ENCODE measurements around the gene TADA3. TPM values are rescaled to one million over a fixed set of nuclear protein-coding genes. Genes with fewer than 3 reads are reported as not detected.

TADA3 gene
- total and polyA plus RNA-seq, 2 donors (not counting 3 experiments of a cell fraction or from before 2014, with no cell fraction given) = 27.8 to 31.0 TPM

DNA sequence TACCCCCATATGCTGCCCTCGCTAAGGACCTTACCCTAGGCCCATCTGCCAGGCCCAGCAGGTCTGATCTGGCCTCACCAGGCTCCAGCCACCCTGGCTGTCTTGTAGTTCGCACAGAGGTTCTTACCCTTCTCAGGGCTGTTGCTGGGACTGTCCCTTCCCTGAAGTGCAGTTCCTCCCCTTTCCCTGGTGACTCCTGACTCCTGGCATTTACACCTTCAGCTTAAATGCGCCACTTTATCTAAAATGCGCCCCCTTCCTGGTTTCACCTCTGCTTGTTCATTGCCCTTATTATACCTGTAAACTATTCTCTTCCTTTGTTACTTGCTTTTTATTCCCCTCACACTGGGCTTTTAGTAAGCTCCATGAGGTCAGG is 17.0 kb upstream of the TADA3 start:
- intact Hi-C loops (cut with micrococcal nuclease) (loop anchor here (1.0 to 10.0 kb wide), 2 partner anchors 16 to 304 kb away; partner anchors contain the start of gene ARPC4), dilution Hi-C loops (cut with MboI; ENCODE audit: extremely low pct_ligation_motif_present, low sequenced_read_pairs) (no loop called here)
- no TSS peak for BruUV-seq (replicated peaks)
- Histone ChIP-seq H3K27ac (ENCODE audit: insufficient read depth, low read depth, low read length) (peak overlapping the region; percentile 36), H3K79me2 (ENCODE audit: control insufficient read depth, insufficient read depth, low read length) (no peaks in the 10 kb centered on the region), H3K4me2 (ENCODE audit: insufficient read depth, low read length) (peak overlapping the region; percentile 89), H3K4me3 (replicated peaks in 1 of 3; ENCODE audit: insufficient read depth in 1 of 3, low read depth in 1 of 3, low read length in 3 of 3) (peak overlapping the region in 1 of 3 experiments; percentile 55), H3K9me3 (replicated peaks; ENCODE audit: control insufficient read depth, insufficient read depth, low read length) (no peaks in the 10 kb centered on the region), H3K27me3 (ENCODE audit: control insufficient read depth in 2 of 2, insufficient read depth in 2 of 2, low read length in 2 of 2) (no peaks in the 10 kb centered on the region), H3K4me1 (ENCODE audit: control insufficient read depth, extremely low read depth, insufficient read depth, low read length) (peaks cover 12% of the 10 kb centered on the region), H3K36me3 (ENCODE audit: control insufficient read depth in 2 of 2, extremely low read depth in 1 of 2, insufficient read depth in 2 of 2, low read length in 2 of 2) (peaks cover 11 to 27% of the 10 kb centered on the region in 2 experiments), H4K20me1 (replicated peaks; ENCODE audit: control insufficient read depth, extremely low read depth, insufficient read depth, low read length) (no peaks in the 10 kb centered on the region), H2AFZ (ENCODE audit: low read depth, low read length) (no peak overlapping the region), H3K9me1 (replicated peaks; ENCODE audit: control insufficient read depth, extremely low read depth, insufficient read depth, low read length) (no peaks in the 10 kb centered on the region), H3K9ac (replicated peaks; ENCODE audit: extremely low read depth, insufficient read depth, low read length) (peak overlapping the region; percentile 69)
- ChIA-PET POLR2A (no interaction called here), CTCF (interaction anchor here (1.0 to 2.8 kb wide), 4 partner anchors 17 to 137 kb away, joined by 3 to 13 read pairs (median 8); partner anchors contain the start of gene CRELD1)
- TF ChIP-seq EZH2 (IDR thresholded peaks at IDR 0.05; ENCODE audit: borderline replicate concordance, low read depth, low read length, severe bottlenecking) (no peak), GATA2 (IDR thresholded peaks at IDR 0.05; ENCODE audit: insufficient read depth, insufficient read length, low read depth, low read length) (no peak), JUN (IDR thresholded peaks at IDR 0.05; ENCODE audit: borderline replicate concordance, insufficient read depth, insufficient read length, low read depth) (no peak), FOS (IDR thresholded peaks at IDR 0.05; ENCODE audit: borderline replicate concordance, insufficient read depth, low read length) (no peak), MYC (IDR thresholded peaks at IDR 0.05; ENCODE audit: low read depth, low read length) (no peak), POLR2AphosphoS5 (IDR thresholded peaks at IDR 0.05; ENCODE audit: insufficient read depth, low read depth, low read length) (no peak), POLR2A (IDR thresholded peaks at IDR 0.05; ENCODE audit: low read depth, low read length) (no peak)
- TF ChIP-seq, protein P1, sequence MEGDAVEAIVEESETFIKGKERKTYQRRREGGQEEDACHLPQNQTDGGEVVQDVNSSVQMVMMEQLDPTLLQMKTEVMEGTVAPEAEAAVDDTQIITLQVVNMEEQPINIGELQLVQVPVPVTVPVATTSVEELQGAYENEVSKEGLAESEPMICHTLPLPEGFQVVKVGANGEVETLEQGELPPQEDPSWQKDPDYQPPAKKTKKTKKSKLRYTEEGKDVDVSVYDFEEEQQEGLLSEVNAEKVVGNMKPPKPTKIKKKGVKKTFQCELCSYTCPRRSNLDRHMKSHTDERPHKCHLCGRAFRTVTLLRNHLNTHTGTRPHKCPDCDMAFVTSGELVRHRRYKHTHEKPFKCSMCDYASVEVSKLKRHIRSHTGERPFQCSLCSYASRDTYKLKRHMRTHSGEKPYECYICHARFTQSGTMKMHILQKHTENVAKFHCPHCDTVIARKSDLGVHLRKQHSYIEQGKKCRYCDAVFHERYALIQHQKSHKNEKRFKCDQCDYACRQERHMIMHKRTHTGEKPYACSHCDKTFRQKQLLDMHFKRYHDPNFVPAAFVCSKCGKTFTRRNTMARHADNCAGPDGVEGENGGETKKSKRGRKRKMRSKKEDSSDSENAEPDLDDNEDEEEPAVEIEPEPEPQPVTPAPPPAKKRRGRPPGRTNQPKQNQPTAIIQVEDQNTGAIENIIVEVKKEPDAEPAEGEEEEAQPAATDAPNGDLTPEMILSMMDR (IDR thresholded peaks at IDR 0.05; ENCODE audit: extremely low read depth in 1 of 2, insufficient read depth in 1 of 2, low read depth in 1 of 2, low read length in 2 of 2) = no peak
- TF ChIP-seq, protein P2, sequence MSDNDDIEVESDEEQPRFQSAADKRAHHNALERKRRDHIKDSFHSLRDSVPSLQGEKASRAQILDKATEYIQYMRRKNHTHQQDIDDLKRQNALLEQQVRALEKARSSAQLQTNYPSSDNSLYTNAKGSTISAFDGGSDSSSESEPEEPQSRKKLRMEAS (IDR thresholded peaks at IDR 0.05; ENCODE audit: insufficient read depth, insufficient read length) = no peak
- no peak for DNase-seq (ENCODE audit: low read depth, low spot score)
- FAIRE-seq = no peak
